ENCODE measurements around the gene CYP2J2.
"Not testable (repeated sequence)": the region's sequence is repeated elsewhere in the genome, so short reads cannot be mapped to it uniquely, and the experiment has no call there.

Gene CYP2J2

GRCh38 chr1:59879574-59879973 is 47.0 kb downstream of the CYP2J2 start:
- H3K9ac ChIP-seq = no peak overlapping the region
- H3K9me3 ChIP-seq (replicated peaks in 1 of 11) = peaks cover 15 to 25% (median 23%) of the 10 kb centered on the region in 11 experiments
- H4K20me1 ChIP-seq = no peaks in the 10 kb centered on the region
- H3K27me3 ChIP-seq = no peaks in the 10 kb centered on the region
- H3K4me2 ChIP-seq = no peak overlapping the region
- no peaks in the 10 kb centered on the region for H3K4me1 ChIP-seq
- no peak for TF ChIP-seq Cebpa-rat (IDR thresholded peaks at IDR 0.05)
- no peak overlapping the region for H3K27ac ChIP-seq
- H3K36me3 ChIP-seq = no peaks in the 10 kb centered on the region
- no peak overlapping the region for H3K4me3 ChIP-seq

- TF ChIP-seq Cebpa-rat (IDR thresholded peaks at IDR 0.05) = no peak
- Histone ChIP-seq H3K9ac (no peak overlapping the region), H3K36me3 (no peaks in the 10 kb centered on the region), H4K20me1 (no peaks in the 10 kb centered on the region), H3K27ac (no peak overlapping the region), H3K4me3 (no peak overlapping the region), H3K9me3 (replicated peaks in 1 of 11) (peaks cover 15 to 25% (median 23%) of the 10 kb centered on the region in 11 experiments), H3K27me3 (no peaks in the 10 kb centered on the region), H3K4me2 (no peak overlapping the region), H3K4me1 (no peaks in the 10 kb centered on the region)
These were observed 48.2 kb downstream of the CYP2J2 start for GRCh38 chr1:59878370-59878769.

GRCh38 chr1:59877108-59877682 is 49.4 kb downstream of the CYP2J2 start:
- Histone ChIP-seq H3K9me3 (replicated peaks in 1 of 11) (peaks cover 15 to 24% (median 23%) of the 10 kb centered on the region in 11 experiments), H3K4me2 (no peak overlapping the region), H3K27ac (no peak overlapping the region), H3K4me1 (no peaks in the 10 kb centered on the region), H3K27me3 (no peaks in the 10 kb centered on the region), H3K36me3 (no peaks in the 10 kb centered on the region), H4K20me1 (no peaks in the 10 kb centered on the region), H3K4me3 (no peak overlapping the region), H3K9ac (no peak overlapping the region)
- TF ChIP-seq Cebpa-rat (IDR thresholded peaks at IDR 0.05) = no peak

- H3K27ac ChIP-seq = no peak overlapping the region
- no peaks in the 10 kb centered on the region for H3K27me3 ChIP-seq
- no peak overlapping the region for H3K9ac ChIP-seq
- H3K36me3 ChIP-seq = no peaks in the 10 kb centered on the region
- H3K4me2 ChIP-seq = no peak overlapping the region
- H3K9me3 ChIP-seq (replicated peaks in 1 of 11) = peaks cover 3 to 5% (median 4%) of the 10 kb centered on the region in 11 experiments; a peak in 16 of 22 replicates
- no peaks in the 10 kb centered on the region for H4K20me1 ChIP-seq
- H3K4me1 ChIP-seq = no peaks in the 10 kb centered on the region
- no peak for TF ChIP-seq Cebpa-rat (IDR thresholded peaks at IDR 0.05)
- H3K4me3 ChIP-seq = no peak overlapping the region
These were observed 54.8 kb downstream of the CYP2J2 start for GRCh38 chr1:59871746-59872145.

- Histone ChIP-seq H3K9me3 (replicated peaks in 1 of 11) (no peaks in the 10 kb centered on the region), H3K4me1 (no peaks in the 10 kb centered on the region), H3K36me3 (no peaks in the 10 kb centered on the region), H3K9ac (no peak overlapping the region), H3K27ac (no peak overlapping the region), H4K20me1 (no peaks in the 10 kb centered on the region), H3K27me3 (no peaks in the 10 kb centered on the region), H3K4me2 (no peak overlapping the region), H3K4me3 (no peak overlapping the region)
- TF ChIP-seq Cebpa-rat (IDR thresholded peaks at IDR 0.05) = no peak
These were observed 60.1 kb downstream of the CYP2J2 start for GRCh38 chr1:59866462-59866861.

- Histone ChIP-seq H3K4me3 (no peak overlapping the region), H3K9ac (no peak overlapping the region), H3K36me3 (no peaks in the 10 kb centered on the region), H3K4me2 (no peak overlapping the region), H3K4me1 (no peaks in the 10 kb centered on the region), H3K9me3 (replicated peaks in 1 of 11) (peaks cover 0 to 7% (median 0%) of the 10 kb centered on the region in 11 experiments; a peak in 2 of 22 replicates), H4K20me1 (no peaks in the 10 kb centered on the region), H3K27ac (no peak overlapping the region), H3K27me3 (no peaks in the 10 kb centered on the region)
- no peak for TF ChIP-seq Cebpa-rat (IDR thresholded peaks at IDR 0.05)
These were observed 68.8 kb downstream of the CYP2J2 start for GRCh38 chr1:59857679-59858354.

GRCh38 chr1:59856725-59857338 is 69.7 kb downstream of the CYP2J2 start:
- no peaks in the 10 kb centered on the region for H3K36me3 ChIP-seq
- no peak overlapping the region for H3K4me3 ChIP-seq
- no peak overlapping the region for H3K4me2 ChIP-seq
- H3K9ac ChIP-seq = no peak overlapping the region
- H3K4me1 ChIP-seq = no peaks in the 10 kb centered on the region
- no peaks in the 10 kb centered on the region for H3K27me3 ChIP-seq
- H4K20me1 ChIP-seq = no peaks in the 10 kb centered on the region
- no peak for TF ChIP-seq Cebpa-rat (IDR thresholded peaks at IDR 0.05)
- peaks cover 0 to 7% (median 0%) of the 10 kb centered on the region in 11 experiments; a peak in 2 of 22 replicates for H3K9me3 ChIP-seq (replicated peaks in 1 of 11)
- no peak overlapping the region for H3K27ac ChIP-seq

GRCh38 chr1:59855297-59855696 is 71.3 kb downstream of the CYP2J2 start:
- not testable (repeated sequence) for H3K27ac ChIP-seq; H3K4me3 ChIP-seq; H3K36me3 ChIP-seq; H3K4me2 ChIP-seq; H3K4me1 ChIP-seq; H3K9ac ChIP-seq; H3K9me3 ChIP-seq (replicated peaks in 1 of 11); H4K20me1 ChIP-seq; H3K27me3 ChIP-seq

- TF ChIP-seq Cebpa-rat (IDR thresholded peaks at IDR 0.05) = no peak
- H3K9ac ChIP-seq = no peak overlapping the region
- H3K4me2 ChIP-seq = no peak overlapping the region
- no peaks in the 10 kb centered on the region for H3K36me3 ChIP-seq
- no peaks in the 10 kb centered on the region for H4K20me1 ChIP-seq
- H3K27me3 ChIP-seq = no peaks in the 10 kb centered on the region
- H3K9me3 ChIP-seq (replicated peaks in 1 of 11) = peaks cover 0 to 7% (median 0%) of the 10 kb centered on the region in 11 experiments; a peak in 2 of 22 replicates
- no peaks in the 10 kb centered on the region for H3K4me1 ChIP-seq
- no peak overlapping the region for H3K4me3 ChIP-seq
- H3K27ac ChIP-seq = no peak overlapping the region
These were observed 74.5 kb downstream of the CYP2J2 start for GRCh38 chr1:59852117-59852516.

- no peak for TF ChIP-seq Cebpa-rat (IDR thresholded peaks at IDR 0.05)
- H3K27me3 ChIP-seq = no peaks in the 10 kb centered on the region
- H3K4me1 ChIP-seq = no peaks in the 10 kb centered on the region
- no peak overlapping the region for H3K4me2 ChIP-seq
- no peak overlapping the region for H3K4me3 ChIP-seq
- no peaks in the 10 kb centered on the region for H3K36me3 ChIP-seq
- H3K9ac ChIP-seq = no peak overlapping the region
- H3K9me3 ChIP-seq (replicated peaks in 1 of 11) = no peaks in the 10 kb centered on the region
- H3K27ac ChIP-seq = no peak overlapping the region
- no peaks in the 10 kb centered on the region for H4K20me1 ChIP-seq
These were observed 79.7 kb downstream of the CYP2J2 start for GRCh38 chr1:59846895-59847282.
